ENCODE data around the gene NMNAT2. TPM values are rescaled to one million over a fixed set of nuclear protein-coding genes. Genes with fewer than 3 reads are reported as not detected.

Gene NMNAT2
- total and polyA plus RNA-seq, 7 donors, result under 0.01 to 5.5 (median 3.6) TPM

DNA sequence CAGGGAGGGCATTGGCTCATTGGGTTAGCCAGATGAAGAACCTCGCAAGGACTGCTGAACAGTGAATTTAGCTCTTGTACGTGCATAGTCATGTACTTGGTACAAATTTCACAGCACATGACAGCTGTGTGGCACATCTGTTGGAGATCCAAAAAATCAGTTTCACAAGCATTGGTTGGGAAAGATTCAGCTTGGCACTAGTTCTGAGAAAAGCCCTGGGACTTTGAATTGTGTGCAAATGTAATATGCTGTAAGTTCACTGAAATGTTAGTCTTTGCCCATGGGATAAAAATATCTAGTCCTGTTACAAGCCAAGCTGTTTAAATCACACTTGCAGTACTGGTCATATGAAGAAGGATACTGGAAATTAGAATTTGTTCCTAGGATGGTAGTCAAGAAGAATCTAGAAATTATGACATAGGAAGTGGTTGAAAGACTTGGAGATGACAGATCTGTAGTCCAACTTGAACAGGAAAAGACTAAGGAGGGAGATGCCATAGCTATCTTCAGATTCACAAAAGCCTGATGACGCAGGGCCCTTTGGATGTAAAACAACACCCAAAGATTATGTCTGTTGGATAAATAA is 212.9 kb downstream of the NMNAT2 start:
- TF ChIP-seq, protein P1, sequence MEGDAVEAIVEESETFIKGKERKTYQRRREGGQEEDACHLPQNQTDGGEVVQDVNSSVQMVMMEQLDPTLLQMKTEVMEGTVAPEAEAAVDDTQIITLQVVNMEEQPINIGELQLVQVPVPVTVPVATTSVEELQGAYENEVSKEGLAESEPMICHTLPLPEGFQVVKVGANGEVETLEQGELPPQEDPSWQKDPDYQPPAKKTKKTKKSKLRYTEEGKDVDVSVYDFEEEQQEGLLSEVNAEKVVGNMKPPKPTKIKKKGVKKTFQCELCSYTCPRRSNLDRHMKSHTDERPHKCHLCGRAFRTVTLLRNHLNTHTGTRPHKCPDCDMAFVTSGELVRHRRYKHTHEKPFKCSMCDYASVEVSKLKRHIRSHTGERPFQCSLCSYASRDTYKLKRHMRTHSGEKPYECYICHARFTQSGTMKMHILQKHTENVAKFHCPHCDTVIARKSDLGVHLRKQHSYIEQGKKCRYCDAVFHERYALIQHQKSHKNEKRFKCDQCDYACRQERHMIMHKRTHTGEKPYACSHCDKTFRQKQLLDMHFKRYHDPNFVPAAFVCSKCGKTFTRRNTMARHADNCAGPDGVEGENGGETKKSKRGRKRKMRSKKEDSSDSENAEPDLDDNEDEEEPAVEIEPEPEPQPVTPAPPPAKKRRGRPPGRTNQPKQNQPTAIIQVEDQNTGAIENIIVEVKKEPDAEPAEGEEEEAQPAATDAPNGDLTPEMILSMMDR (IDR thresholded peaks at IDR 0.05), result no peak
- TF ChIP-seq POLR2AphosphoS5 (IDR thresholded peaks at IDR 0.05) (peak; percentile 65 to 83 (median 73)), EP300 (IDR thresholded peaks at IDR 0.05) (peak in 3 of 4 donors; percentile 69 to 82 (median 81)), POLR2A (IDR thresholded peaks at IDR 0.05) (no peak)
- H3K4me1 ChIP-seq, result peaks cover 0 to 17% (median 0%) of the 10 kb centered on the region in 4 donors
- H3K4me3 ChIP-seq, result no peak overlapping the region
- DNase-seq, result peak; percentile 78
- H3K9me3 ChIP-seq, result no peaks in the 10 kb centered on the region
- no peaks in the 10 kb centered on the region for H3K27me3 ChIP-seq
- peak overlapping the region; percentile 60 to 79 (median 69) for H3K27ac ChIP-seq
- no peaks in the 10 kb centered on the region for H3K36me3 ChIP-seq
- WGBS, 2 donors, result 89 to 91% methylated on average over 3 of the region's 3 CpGs
- intact Hi-C loops (cut with DNase I), result no loop called here

DNA sequence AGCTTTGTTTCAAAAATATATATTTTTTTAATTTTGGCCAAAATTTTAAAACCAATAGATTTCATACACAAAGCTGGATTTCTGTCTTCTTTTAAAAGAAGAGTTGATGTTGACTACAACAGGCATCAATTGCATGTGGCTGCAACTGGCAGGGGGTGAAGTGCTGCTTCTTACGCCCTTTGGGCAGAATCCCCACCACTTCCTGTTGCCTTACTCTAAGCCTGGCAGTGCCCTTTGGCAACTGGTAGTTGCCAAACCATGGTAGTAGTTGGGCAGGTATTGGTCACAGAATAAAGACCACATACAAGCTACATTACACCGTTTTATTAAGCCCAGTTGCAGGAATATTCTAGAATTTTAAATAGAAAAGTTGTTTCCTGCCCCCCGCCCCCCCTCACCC is 215.1 kb downstream of the NMNAT2 start:
- intact Hi-C loops (cut with DNase I), result no loop called here
- no peaks in the 10 kb centered on the region for H3K27me3 ChIP-seq
- WGBS, 2 donors, result 58 to 77% methylated on average over 3 of the region's 3 CpGs
- H3K4me3 ChIP-seq, result no peak overlapping the region
- H3K27ac ChIP-seq, result no peak overlapping the region
- peaks cover 0 to 23% (median 2%) of the 10 kb centered on the region in 4 donors for H3K4me1 ChIP-seq
- no peak for TF ChIP-seq POLR2AphosphoS5 (IDR thresholded peaks at IDR 0.05)
- TF ChIP-seq POLR2A (IDR thresholded peaks at IDR 0.05), result no peak
- TF ChIP-seq EP300 (IDR thresholded peaks at IDR 0.05), result no peak
- TF ChIP-seq, protein P1 (IDR thresholded peaks at IDR 0.05), result no peak
- DNase-seq, result no peak
- H3K9me3 ChIP-seq, result no peaks in the 10 kb centered on the region
- H3K36me3 ChIP-seq, result no peaks in the 10 kb centered on the region

- no peak for TF ChIP-seq EP300 (IDR thresholded peaks at IDR 0.05)
- no peak for TF ChIP-seq POLR2AphosphoS5 (IDR thresholded peaks at IDR 0.05)
- TF ChIP-seq, protein P1 (IDR thresholded peaks at IDR 0.05), result no peak
- no peak for TF ChIP-seq POLR2A (IDR thresholded peaks at IDR 0.05)
- intact Hi-C loops (cut with DNase I), result no loop called here
- WGBS, 2 donors, result 83 to 94% methylated on average over 9 of the region's 9 CpGs
- Histone ChIP-seq H3K4me3 (no peak overlapping the region), H3K36me3 (no peaks in the 10 kb centered on the region), H3K27ac (peak overlapping the region in 2 of 4 donors; percentile 4 to 83), H3K4me1 (peaks cover 0 to 18% (median 2%) of the 10 kb centered on the region in 4 donors), H3K27me3 (no peaks in the 10 kb centered on the region), H3K9me3 (no peaks in the 10 kb centered on the region)
- no peak for DNase-seq
These were observed 217.7 kb downstream of the NMNAT2 start for GRCh38 chr1:183200451-183200850.

GRCh38 chr1:183199304-183199703 is 218.9 kb downstream of the NMNAT2 start:
- no peak overlapping the region for H3K4me3 ChIP-seq
- no peak for DNase-seq
- intact Hi-C loops (cut with DNase I), result no loop called here
- TF ChIP-seq EP300 (IDR thresholded peaks at IDR 0.05), result no peak
- no peak for TF ChIP-seq POLR2A (IDR thresholded peaks at IDR 0.05)
- no peak for TF ChIP-seq POLR2AphosphoS5 (IDR thresholded peaks at IDR 0.05)
- H3K4me1 ChIP-seq, result peaks cover 0 to 7% (median 2%) of the 10 kb centered on the region in 4 donors
- H3K27ac ChIP-seq, result peak overlapping the region in 2 of 4 donors; percentile 78 to 83
- no peaks in the 10 kb centered on the region for H3K36me3 ChIP-seq
- no peaks in the 10 kb centered on the region for H3K9me3 ChIP-seq
- WGBS, 2 donors, result 90 to 92% methylated on average over 3 of the region's 3 CpGs
- no peaks in the 10 kb centered on the region for H3K27me3 ChIP-seq

DNA sequence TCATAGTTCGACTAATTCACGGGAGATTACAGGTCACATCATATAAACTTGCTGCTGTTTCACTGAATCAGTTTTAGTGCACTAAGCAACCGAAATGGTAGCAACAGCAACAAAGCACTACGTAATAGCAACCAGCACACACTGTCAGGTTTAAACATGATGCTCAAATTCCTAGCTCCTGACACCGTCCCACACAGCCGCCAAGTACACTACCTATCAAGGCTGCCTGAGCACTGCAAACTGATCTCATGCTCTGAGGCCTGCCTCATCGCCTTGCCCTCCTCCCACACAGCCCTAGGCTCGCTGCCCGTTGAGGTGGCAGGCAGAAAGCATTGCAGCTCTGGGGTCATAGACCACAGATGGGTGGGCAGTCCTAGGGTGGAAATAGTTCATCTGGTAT is 219.7 kb downstream of the NMNAT2 start:
- TF ChIP-seq, protein P1 (IDR thresholded peaks at IDR 0.05), result no peak
- TF ChIP-seq EP300 (IDR thresholded peaks at IDR 0.05) (peak in 2 of 4 donors; percentile 74 to 93), POLR2AphosphoS5 (IDR thresholded peaks at IDR 0.05) (peak in 3 of 4 donors; percentile 32 to 87 (median 58)), POLR2A (IDR thresholded peaks at IDR 0.05) (no peak)
- peaks cover 0 to 7% (median 2%) of the 10 kb centered on the region in 4 donors for H3K4me1 ChIP-seq
- no peaks in the 10 kb centered on the region for H3K27me3 ChIP-seq
- peak; percentile 88 for DNase-seq
- intact Hi-C loops (cut with DNase I), result no loop called here
- no peak overlapping the region for H3K4me3 ChIP-seq
- no peaks in the 10 kb centered on the region for H3K9me3 ChIP-seq
- peak overlapping the region; percentile 25 to 83 (median 68) for H3K27ac ChIP-seq
- 83 to 87% methylated on average over 9 of the region's 9 CpGs for WGBS, 2 donors
- no peaks in the 10 kb centered on the region for H3K36me3 ChIP-seq

Other genes starting within 250 kb of the NMNAT2 start
- gene LAMC2, start 232.1 kb downstream of the NMNAT2 start, total RNA-seq, result 1 to 10 TPM; 2.6 to 5.0 (median 3.7) TPM
- gene LAMC2, start 232.1 kb downstream of the NMNAT2 start, polyA plus RNA-seq, result 10 to 100 TPM in 1 of 3 donors, 1 to 10 TPM in 2; 4.2 to 24.0 (median 4.8) TPM
- gene SMG7, start 54.1 kb upstream of the NMNAT2 start, total RNA-seq, result 10 to 100 TPM; 31.0 to 46.5 (median 35.2) TPM
- gene SMG7, start 54.1 kb upstream of the NMNAT2 start, polyA plus RNA-seq, result 10 to 100 TPM; 16.8 to 34.0 (median 31.1) TPM
- 10 to 100 TPM in 3 of 4 donors, 1 to 10 TPM in 1; 5.0 to 16.3 (median 12.5) TPM for gene NCF2, start 172.1 kb upstream of the NMNAT2 start, total RNA-seq
- gene NCF2, start 172.1 kb upstream of the NMNAT2 start, polyA plus RNA-seq, result 1 to 10 TPM; 6.0 to 9.2 (median 7.0) TPM
- 10 to 100 TPM; 57.3 to 95.6 (median 90.1) TPM for gene ARPC5, start 217.4 kb upstream of the NMNAT2 start, total RNA-seq
- 100 to 1,000 TPM; 161 to 278 (median 175) TPM for gene ARPC5, start 217.4 kb upstream of the NMNAT2 start, polyA plus RNA-seq
- not detected for gene APOBEC4, start 234.9 kb upstream of the NMNAT2 start, total RNA-seq
- under 1 TPM in 1 of 3 donors, not detected in 2; 0.10 TPM for gene APOBEC4, start 234.9 kb upstream of the NMNAT2 start, polyA plus RNA-seq